H9 (cell line): ENCODE results near the gene RUNX1. TPM values are rescaled to one million over a fixed set of nuclear protein-coding genes. Genes with fewer than 3 reads are reported as not detected.

Experiments used
- DNase-seq: peaks from one replicate; pipeline ENCODE4 v3.0.0-alpha.2; 2017
- H2AFZ ChIP-seq: one replicate; pipeline ENCODE4 v1.6.1; 2013; ENCODE audit warnings: mild to moderate bottlenecking, low read length, control low read depth, moderate library complexity
- H2AK5ac ChIP-seq: 2 replicates; pipeline ENCODE4 v1.6.1; 2013; ENCODE audit warnings: low read length, control low read depth, mixed read lengths; ENCODE audit not compliant: insufficient read length
- H2BK120ac ChIP-seq: one replicate; pipeline ENCODE4 v1.6.1; 2013; ENCODE audit warnings: low read depth, mild to moderate bottlenecking, low read length, control low read depth, inconsistent platforms; ENCODE audit not compliant: poor library complexity, severe bottlenecking
- H2BK12ac ChIP-seq: 2 replicates; pipeline ENCODE4 v1.6.1; 2013; ENCODE audit warnings: low read length, control low read depth, mixed read lengths, low read depth; ENCODE audit not compliant: insufficient read length
- H2BK15ac ChIP-seq: 2 replicates; pipeline ENCODE4 v1.6.1; 2013; ENCODE audit warnings: low read depth, low read length, control low read depth
- H2BK20ac ChIP-seq: one replicate; pipeline ENCODE4 v1.6.1; 2013; ENCODE audit warnings: low read depth, mild to moderate bottlenecking, low read length, control low read depth, inconsistent platforms; ENCODE audit not compliant: poor library complexity, severe bottlenecking
- H2BK5ac ChIP-seq: 2 replicates; pipeline ENCODE4 v1.6.1; 2013; ENCODE audit warnings: low read length, control low read depth, mixed read lengths; ENCODE audit not compliant: insufficient read length
- H3K14ac ChIP-seq: 2 replicates; pipeline ENCODE4 v1.6.1; 2013; ENCODE audit warnings: low read length, control low read depth; ENCODE audit not compliant: insufficient read depth
- H3K18ac ChIP-seq: 2 replicates; pipeline ENCODE4 v1.6.1; 2013; ENCODE audit warnings: low read depth, mild to moderate bottlenecking, mixed read lengths, low read length, control low read depth; ENCODE audit not compliant: insufficient read length
- H3K23ac ChIP-seq: 2 replicates; pipeline ENCODE4 v1.6.1; 2013; ENCODE audit warnings: low read length, control low read depth, mixed read lengths, low read depth; ENCODE audit not compliant: insufficient read length
- H3K23me2 ChIP-seq: 2 replicates; pipeline ENCODE4 v1.6.1; 2013; ENCODE audit warnings: low read depth, mild to moderate bottlenecking, mixed read lengths, low read length, control low read depth; ENCODE audit not compliant: insufficient read length, poor library complexity, severe bottlenecking
- H3K27ac ChIP-seq: 2 replicates; pipeline ENCODE4 v1.5.1; 2013; ENCODE audit warnings: low read length, control low read depth, mixed read lengths, low read depth; ENCODE audit not compliant: insufficient read length
- H3K27me3 ChIP-seq: 2 replicates; pipeline ENCODE4 v1.6.1; 2013; ENCODE audit warnings: low read length, control low read depth, inconsistent platforms; ENCODE audit not compliant: insufficient read depth
- H3K4ac ChIP-seq: 2 replicates; pipeline ENCODE4 v1.6.1; 2013; ENCODE audit warnings: low read depth, mild to moderate bottlenecking, control low read depth, inconsistent platforms, low read length, moderate library complexity
- H3K4me1 ChIP-seq: 2 replicates; pipeline ENCODE4 v1.6.1; 2013; ENCODE audit warnings: low read length, control low read depth, inconsistent platforms; ENCODE audit not compliant: insufficient read depth
- H3K4me2 ChIP-seq: 2 replicates; pipeline ENCODE4 v1.6.1; 2013; ENCODE audit warnings: low read length, control low read depth, mixed read lengths; ENCODE audit not compliant: insufficient read length, insufficient read depth
- H3K56ac ChIP-seq: 2 replicates; pipeline ENCODE4 v1.6.1; 2013; ENCODE audit warnings: low read depth, mild to moderate bottlenecking, mixed read lengths, low read length, control low read depth; ENCODE audit not compliant: insufficient read length
- H3K79me1 ChIP-seq: 2 replicates; pipeline ENCODE4 v1.6.1; 2013; ENCODE audit warnings: low read depth, mild to moderate bottlenecking, moderate library complexity, low read length, control low read depth, inconsistent platforms; ENCODE audit not compliant: insufficient read depth, poor library complexity, severe bottlenecking
- H3K79me2 ChIP-seq: 2 replicates; pipeline ENCODE4 v1.6.1; 2013; ENCODE audit warnings: low read length, control low read depth, inconsistent platforms; ENCODE audit not compliant: insufficient read depth
- H3K9ac ChIP-seq: 2 replicates; pipeline ENCODE4 v1.6.1; 2013; ENCODE audit warnings: low read length, control low read depth, mixed read lengths; ENCODE audit not compliant: insufficient read length; ENCODE audit errors: extremely low read depth
- H3K9me3 ChIP-seq: one replicate; pipeline ENCODE4 v1.6.1; 2013; ENCODE audit warnings: low read depth, low read length, inconsistent platforms; ENCODE audit not compliant: control insufficient read depth
- H3T11ph ChIP-seq: one replicate; pipeline ENCODE4 v1.6.1; 2013; ENCODE audit warnings: mild to moderate bottlenecking, low read length, control low read depth, inconsistent platforms
- H4K20me1 ChIP-seq: one replicate; pipeline ENCODE4 v1.6.1; 2013; ENCODE audit not compliant: control insufficient read depth, insufficient read length, insufficient read depth
- H4K5ac ChIP-seq: 2 replicates; pipeline ENCODE4 v1.6.1; 2013; ENCODE audit warnings: low read depth, mild to moderate bottlenecking, mixed read lengths, low read length, control low read depth; ENCODE audit not compliant: insufficient read length
- H4K8ac ChIP-seq: replicated peaks from 2 replicates; pipeline ENCODE4 v1.6.1; 2013; ENCODE audit warnings: low read length, control low read depth, mixed read lengths, low read depth; ENCODE audit not compliant: insufficient read length
- H4K91ac ChIP-seq: 2 replicates; pipeline ENCODE4 v1.6.1; 2013; ENCODE audit warnings: low read depth, mild to moderate bottlenecking, moderate library complexity, mixed read lengths, low read length, control low read depth; ENCODE audit not compliant: insufficient read length
- H3K27ac Mint-ChIP-seq, 3 experiments: 2 replicates in 2 of 3; 3 replicates in 1 of 3; pipeline ENCODE4 v1.8.0; 2020 to 2021; ENCODE audit warnings: mixed read lengths in 3 of 3, mild to moderate bottlenecking in 1 of 3, moderate library complexity in 1 of 3
- H3K27me3 Mint-ChIP-seq: 2 replicates; pipeline ENCODE4 v1.8.0; 2021; ENCODE audit warnings: low read depth, mild to moderate bottlenecking, moderate library complexity, mixed read lengths
- H3K36me3 Mint-ChIP-seq, 3 experiments: 2 replicates in 2 of 3; 3 replicates in 1 of 3; pipeline ENCODE4 v1.8.0; 2020 to 2021; ENCODE audit warnings: low read depth in 3 of 3, mixed read lengths in 3 of 3; ENCODE audit not compliant: insufficient read depth in 1 of 3
- H3K4me1 Mint-ChIP-seq, 2 experiments: 2 replicates each; pipeline ENCODE4 v1.8.0; 2020; ENCODE audit warnings: mixed read lengths in 2 of 2
- H3K4me3 Mint-ChIP-seq, 2 experiments: 2 replicates in 1 of 2; 3 replicates in 1 of 2; pipeline ENCODE4 v1.8.0; 2020 to 2021; ENCODE audit warnings: mild to moderate bottlenecking in 2 of 2, mixed read lengths in 2 of 2, moderate library complexity in 1 of 2
- H3K9me3 Mint-ChIP-seq, 2 experiments: 2 replicates in 1 of 2; 3 replicates in 1 of 2; pipeline ENCODE4 v1.8.0; 2020; ENCODE audit warnings: mild to moderate bottlenecking in 2 of 2, mixed read lengths in 2 of 2, moderate library complexity in 1 of 2
- CTCF ChIP-seq: fragments of 200-600 bp; sonication (generic); conservative IDR thresholded peaks from 3 replicates; pipeline ENCODE4 v1.8.0; 2021; ENCODE audit warnings: antibody characterized with exemption, mild to moderate bottlenecking
- WGBS: extraction: QIAGEN DNeasy Blood & Tissue Kit; methylation state at CpG from one replicate; pipeline ENCODE4 v1.1.7; 2013; ENCODE audit warnings: missing lambda C conversion rate, low lambda C conversion rate, mixed read lengths; ENCODE audit not compliant: insufficient read length; ENCODE audit errors: extremely low coverage; 5-methylcytosine and 5-hydroxymethylcytosine counted together
- total RNA-seq: library from RNA; stranded (reverse); gene quantifications from 2 replicates; pipeline ENCODE4 v1.2.1, GENCODE V29; 2021

RUNX1 gene
- total RNA-seq, 1 experiment from 2014 or later: 0.72 TPM

- H3K27ac Mint-ChIP-seq: no peak overlapping the region
Measured at GRCh38 chr21:34939673-34940331, 109.3 kb downstream of the RUNX1 start.

More at GRCh38 chr21:34939673-34940331, 109.3 kb downstream of the RUNX1 start:
- no peaks in the 10 kb centered on the region for H3K36me3 Mint-ChIP-seq
- Histone ChIP-seq H3K4me1 (no peaks in the 10 kb centered on the region), H3K23ac (no peak overlapping the region), H3K4me2 (no peak overlapping the region), H3K18ac (no peak overlapping the region), H3K23me2 (no peaks in the 10 kb centered on the region), H3K9me3 (no peaks in the 10 kb centered on the region), H2AFZ (no peak overlapping the region), H2BK12ac (no peak overlapping the region), H3K79me2 (no peaks in the 10 kb centered on the region), H4K20me1 (no peaks in the 10 kb centered on the region), H4K8ac (no peak overlapping the region), H2BK120ac (no peak overlapping the region), H3K27ac (no peak overlapping the region), H3K27me3 (no peaks in the 10 kb centered on the region), H3K4ac (no peak overlapping the region), H2AK5ac (no peak overlapping the region), H2BK5ac (no peak overlapping the region), H3K56ac (no peak overlapping the region), H3K79me1 (no peaks in the 10 kb centered on the region), H3K9ac (no peak overlapping the region), H2BK15ac (no peak overlapping the region), H2BK20ac (no peak overlapping the region), H4K5ac (no peak overlapping the region), H3T11ph (no peak overlapping the region), H3K14ac (no peak overlapping the region), H4K91ac (no peak overlapping the region)
- no peak for TF ChIP-seq CTCF
- no CpG with 5 or more reads among the region's 6 CpGs for WGBS
- H3K4me3 Mint-ChIP-seq: no peak overlapping the region
- H3K9me3 Mint-ChIP-seq: no peaks in the 10 kb centered on the region
- H3K27me3 Mint-ChIP-seq: peaks cover 24% of the 10 kb centered on the region
- H3K4me1 Mint-ChIP-seq: peaks cover 6 to 9% of the 10 kb centered on the region in 2 experiments
- DNase-seq: no peak
